Right ventricle myocardium inferior (tissue), 1 donor: Measurements from ENCODE around the gene CDADC1. TPM values are rescaled to one million over a fixed set of nuclear protein-coding genes. Genes with fewer than 3 reads are reported as not detected.

ENCODE experiments used
- ATAC-seq: fragments of 200-7000 bp; cut with Tn5 transposase; one replicate; pipeline ENCODE4 v1.9.1; 2020; ENCODE audit warnings: mild to moderate bottlenecking, moderate library complexity
- DNase-seq: peaks from one replicate; pipeline ENCODE4 v3.0.0; 2021; ENCODE audit errors: missing footprints
- intact Hi-C: fragments of 100-400 bp; cut with DNase I; formaldehyde crosslinking; loops from one replicate; pipeline ENCODE4 v1.11.0; 2022
- total RNA-seq: library from RNA; stranded (reverse); fragmentation: NEBNext Ultra II Directional; extraction: Animal tissue kit (Norgen Biotek cat#: 25700); gene quantifications from one replicate; pipeline ENCODE4 v1.2.1, GENCODE V29; 2021
- donor health status: DM: no; HTN: yes; CAD: no; lungs with severe emphysema.

CDADC1 gene
- total RNA-seq, 1 donor from 2014 or later = 9.3 TPM

DNA sequence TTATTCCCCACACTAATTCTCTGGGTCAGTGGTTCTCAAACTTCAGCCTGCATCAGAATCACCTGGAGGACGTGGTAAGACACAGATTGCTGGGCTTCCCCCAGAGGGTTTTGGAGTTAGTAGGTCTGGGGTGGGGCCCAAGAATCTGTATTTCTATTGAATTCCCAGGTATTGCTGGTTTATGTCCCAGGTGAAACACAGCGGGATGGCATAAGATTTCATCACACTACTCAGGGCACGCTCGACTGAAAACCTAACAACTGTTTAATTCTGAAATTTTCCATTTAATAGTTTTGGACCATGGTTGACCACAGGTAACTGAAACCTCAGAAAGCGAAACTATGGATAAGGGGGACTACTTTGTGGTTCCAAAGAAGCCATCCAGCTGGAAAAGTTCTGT lies 21.1 kb upstream of the CDADC1 start:
- intact Hi-C loops = no loop called here
- ATAC-seq (no peak), DNase-seq (no peak)

DNA sequence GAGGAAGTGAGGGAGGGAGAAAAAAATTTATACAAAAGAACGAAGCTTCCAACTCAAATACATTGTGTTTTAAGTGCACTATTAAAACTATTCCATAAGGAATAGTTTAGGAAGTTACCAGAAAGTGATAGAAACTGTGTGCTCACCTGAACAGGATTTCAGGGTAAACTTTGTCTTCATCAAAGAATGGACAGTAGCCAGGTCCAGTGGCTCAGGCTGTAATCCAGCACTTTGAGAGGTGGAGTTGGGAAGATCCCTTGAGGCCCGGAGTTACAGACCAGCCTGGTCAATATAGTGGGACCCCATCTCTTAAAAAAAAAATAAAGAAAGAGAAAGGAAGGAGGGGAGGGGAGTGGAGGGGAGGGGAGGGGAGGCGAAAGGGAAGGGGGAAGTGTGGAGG lies 13.0 kb upstream of the CDADC1 start:
- no peak for DNase-seq
- no peak for ATAC-seq
- intact Hi-C loops = no loop called here

DNA sequence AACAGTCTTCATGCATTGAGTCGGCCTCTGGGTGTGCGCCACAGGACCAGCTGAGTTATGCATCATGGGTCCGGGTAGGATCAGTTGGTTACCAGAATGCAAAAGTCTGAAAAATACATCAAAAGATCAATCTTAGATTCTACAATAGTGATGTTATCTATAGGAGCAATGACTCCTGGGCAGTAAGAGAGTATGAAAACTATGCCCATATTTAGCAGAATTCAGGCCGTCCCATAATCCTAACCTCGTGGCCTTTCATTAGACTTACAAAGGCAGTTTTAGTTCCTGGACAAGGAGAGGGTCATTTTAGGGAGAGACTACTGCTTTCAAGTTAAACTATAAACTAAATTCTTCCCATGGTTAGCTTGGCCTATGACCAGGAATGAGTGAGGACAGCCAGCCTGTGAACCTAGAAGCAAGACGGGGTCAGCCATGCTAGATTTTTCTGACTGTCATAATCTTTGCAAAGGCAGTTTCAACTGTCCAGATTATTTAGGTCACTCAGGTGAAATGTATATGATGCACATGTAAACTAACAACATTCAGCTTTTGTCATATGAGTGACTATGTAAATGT lies 11.8 kb upstream of the CDADC1 start:
- DNase-seq = no peak
- ATAC-seq = no peak
- intact Hi-C loops = no loop called here

DNA sequence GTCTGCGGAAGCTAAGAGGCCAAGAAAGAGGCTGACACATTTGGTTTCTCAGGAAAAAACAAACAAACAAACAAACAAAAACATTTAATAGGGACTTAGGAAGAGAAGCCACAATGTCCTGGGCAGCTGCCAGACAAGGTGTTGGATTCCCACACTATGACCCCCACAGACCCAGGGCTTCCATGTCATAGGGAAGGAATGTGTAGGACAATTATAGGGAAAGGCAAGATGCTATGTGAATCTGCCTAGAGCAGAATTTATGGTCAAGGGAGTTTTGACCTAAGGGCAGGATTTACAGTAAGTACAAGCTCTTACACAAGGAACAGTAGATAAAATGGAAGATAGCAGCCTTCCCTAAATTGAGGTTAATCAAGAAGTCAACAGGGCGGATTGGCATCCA lies 9.1 kb upstream of the CDADC1 start:
- no peak for DNase-seq
- intact Hi-C loops = no loop called here
- ATAC-seq = no peak

DNA sequence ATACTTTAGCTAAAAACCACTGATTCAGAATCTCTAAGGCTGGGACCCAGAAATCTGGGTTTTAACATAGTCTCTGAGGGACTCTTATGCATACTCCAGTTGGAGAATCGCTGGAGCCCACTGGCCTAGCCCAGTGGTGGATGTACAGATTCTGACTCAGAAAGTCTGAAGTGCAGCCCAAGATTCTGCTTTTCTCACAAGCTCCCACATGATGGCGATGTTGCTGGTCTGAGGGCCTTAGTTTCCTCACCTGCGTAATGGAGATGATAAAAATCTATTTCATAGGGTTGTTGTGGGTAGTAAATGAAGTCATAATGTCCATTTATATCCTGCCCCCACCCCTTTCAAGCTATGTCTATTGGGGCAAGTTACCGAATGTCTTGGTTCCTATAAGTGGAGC lies 7.7 kb upstream of the CDADC1 start:
- intact Hi-C loops = no loop called here
- no peak for DNase-seq
- no peak for ATAC-seq

DNA sequence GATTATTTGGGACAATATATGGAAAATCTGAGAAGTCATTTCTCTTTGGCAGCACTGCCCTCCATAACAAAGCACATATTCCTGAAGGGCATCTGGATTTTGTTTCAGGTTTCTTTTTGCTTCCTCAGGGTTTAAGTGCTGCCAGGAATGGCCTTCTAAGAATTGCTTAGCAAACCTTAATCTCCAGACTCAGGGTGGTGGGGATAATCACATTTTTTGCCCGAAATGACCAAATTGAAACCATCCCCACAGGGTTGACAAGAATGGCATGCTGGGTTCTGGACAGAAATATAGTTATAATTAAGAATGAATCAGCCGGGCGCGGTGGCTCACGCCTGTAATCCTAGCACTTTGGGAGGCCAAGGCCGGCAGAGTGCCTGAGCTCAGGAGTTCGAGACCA lies 6.4 kb upstream of the CDADC1 start:
- no peak for ATAC-seq
- DNase-seq = no peak
- intact Hi-C loops = no loop called here

DNA sequence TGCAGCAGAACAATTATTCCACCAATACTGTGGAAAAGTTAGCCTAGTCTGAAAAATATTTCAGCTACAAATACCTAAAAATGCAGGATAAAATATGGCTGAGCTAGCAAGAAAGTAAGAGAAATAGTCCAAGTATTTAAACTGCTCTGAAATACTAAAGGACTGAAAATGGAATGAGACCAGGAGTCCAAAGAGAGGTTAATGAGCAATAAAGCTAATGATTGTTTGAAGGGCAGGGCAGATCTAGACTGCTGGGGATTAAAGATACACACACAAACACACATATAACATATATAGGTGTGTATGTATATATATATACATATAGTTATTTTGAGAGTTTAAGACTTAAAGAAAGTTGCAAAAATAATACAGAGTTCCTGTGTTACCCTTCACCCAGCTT lies 2.6 kb upstream of the CDADC1 start:
- no peak for DNase-seq
- no peak for ATAC-seq
- intact Hi-C loops = no loop called here

DNA sequence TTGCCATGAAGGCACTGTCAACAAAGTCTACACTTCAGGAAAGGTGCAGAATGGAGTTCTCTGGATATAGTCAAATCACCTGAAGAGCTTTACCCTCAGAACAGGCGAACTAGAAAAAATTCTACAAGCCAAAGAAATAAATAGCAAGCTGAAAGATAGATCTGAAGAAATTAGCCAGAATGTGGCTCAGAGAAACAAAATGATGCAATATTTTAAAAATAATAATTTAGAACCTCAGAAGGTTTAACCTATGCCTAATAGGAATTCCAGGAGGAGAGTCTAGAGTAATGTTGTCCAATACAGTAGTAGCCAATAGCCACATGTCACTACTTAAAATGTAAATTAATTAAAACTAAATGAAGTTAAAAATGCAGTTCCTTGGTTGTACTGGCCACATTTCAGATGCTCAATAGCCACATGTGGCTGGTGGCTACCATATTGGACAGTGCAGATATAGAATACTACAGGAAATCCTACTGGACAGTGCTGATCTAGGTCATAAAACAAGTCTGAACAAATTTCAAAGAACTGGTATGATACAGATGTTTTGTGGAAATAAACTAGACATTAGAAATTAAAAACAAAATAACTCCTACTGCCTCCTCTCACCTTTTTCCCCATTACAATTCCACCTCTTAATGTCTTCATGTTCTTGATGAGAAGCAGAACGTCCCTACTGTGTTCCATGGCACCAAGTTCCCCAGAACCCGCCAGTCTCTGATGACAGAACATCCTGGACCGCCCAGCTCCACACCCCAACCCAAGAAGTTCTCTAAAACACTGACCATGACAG lies 679 bp upstream of the CDADC1 start:
- ATAC-seq (peak; percentile 74), DNase-seq (no peak)
- intact Hi-C loops = no loop called here

DNA sequence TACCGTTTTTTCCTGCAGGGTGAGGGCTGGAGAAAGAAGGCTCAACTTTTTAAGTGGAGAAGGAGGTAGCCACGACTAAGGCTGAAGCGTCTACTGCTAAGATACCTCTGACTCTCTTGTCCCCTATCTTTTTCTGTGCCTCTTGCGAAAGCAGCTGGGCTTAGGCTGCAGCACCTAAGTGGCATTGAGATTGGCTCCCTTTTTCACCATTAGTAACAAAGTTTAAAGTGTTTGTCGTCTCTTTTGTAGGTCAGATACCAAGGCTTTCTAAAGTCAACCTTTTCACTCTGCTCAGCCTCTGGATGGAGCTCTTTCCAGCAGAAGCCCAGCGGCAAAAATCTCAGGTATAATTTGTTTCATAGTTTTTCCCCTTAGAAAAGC lies 887 bp downstream of the CDADC1 start:
- DNase-seq = no peak
- intact Hi-C loops = no loop called here
- ATAC-seq = peak; percentile 10

DNA sequence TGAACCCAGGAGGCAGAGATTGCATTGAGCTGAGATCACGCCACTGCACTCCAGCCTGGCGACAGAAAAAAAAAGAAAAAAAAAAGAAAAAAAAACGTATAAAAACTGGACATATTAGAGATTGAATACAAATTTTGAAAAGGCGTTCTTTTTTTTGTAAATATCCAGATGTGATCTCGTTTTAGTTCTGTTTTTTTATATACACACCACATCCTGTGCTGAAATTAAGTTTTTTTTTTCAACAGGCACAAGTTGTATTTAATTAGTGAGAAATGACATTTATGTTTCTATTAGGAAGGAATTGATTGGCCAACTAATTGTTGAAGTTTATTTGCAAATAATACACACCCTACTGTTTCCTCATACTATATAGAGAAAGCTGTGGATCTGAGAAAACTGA lies 3.6 kb downstream of the CDADC1 start:
- intact Hi-C loops = no loop called here
- DNase-seq (no peak), ATAC-seq (no peak)

DNA sequence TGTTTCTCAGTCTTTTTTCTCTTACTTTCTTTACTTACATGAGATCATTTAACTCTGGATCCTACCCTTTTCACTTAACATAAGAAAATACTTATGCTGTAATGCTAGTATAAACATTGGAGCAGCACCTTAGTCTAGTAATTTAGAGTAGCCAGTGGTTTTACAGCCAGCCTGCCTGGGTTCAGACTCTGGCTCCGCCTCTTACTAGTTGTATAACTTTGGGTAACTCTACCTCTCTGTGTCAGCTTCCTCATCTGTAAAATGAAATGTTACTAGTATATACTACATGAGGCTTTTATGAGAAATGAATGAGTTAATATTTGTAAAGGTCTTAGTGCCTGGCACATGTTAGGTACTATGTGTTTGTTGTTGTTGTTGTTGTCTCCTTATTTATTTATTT lies 5.6 kb downstream of the CDADC1 start:
- intact Hi-C loops = no loop called here
- DNase-seq (no peak), ATAC-seq (no peak)

DNA sequence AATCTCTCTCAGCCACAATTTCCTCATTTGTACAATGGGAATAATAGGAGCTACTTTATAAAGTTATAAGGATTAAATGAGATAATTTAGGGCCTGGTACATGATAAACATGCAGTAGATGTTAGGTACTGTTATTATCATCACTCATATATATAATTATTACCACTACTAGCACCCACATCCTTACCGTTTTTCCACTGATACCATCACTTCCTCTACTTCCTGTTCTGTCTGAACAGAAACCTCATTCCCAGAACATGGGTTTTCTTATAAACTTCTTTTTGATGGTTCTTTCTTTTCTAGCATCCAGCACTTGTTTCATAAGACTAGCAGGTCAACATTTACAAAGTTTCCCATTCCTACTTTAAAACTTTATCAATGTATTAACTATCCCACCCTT lies 6.3 kb downstream of the CDADC1 start:
- no peak for ATAC-seq

DNA sequence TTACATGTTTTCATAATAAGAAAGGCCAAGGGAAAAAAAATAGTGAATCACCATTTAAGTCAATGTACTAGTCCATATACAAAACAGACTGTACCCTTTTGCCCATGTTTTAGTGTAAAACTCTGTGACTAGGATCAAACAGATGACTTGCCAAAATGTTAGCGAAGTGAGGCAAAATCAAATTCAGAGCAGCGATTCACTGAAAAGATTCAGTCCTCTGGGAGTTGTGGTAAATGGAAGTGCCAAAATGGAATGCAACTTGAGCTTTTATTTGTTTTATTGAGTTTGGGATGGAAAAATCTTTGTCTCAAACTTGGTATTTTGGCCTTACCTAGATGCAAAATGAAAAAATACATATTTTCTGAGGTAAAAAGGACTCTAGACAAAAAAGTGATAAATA lies 9.1 kb downstream of the CDADC1 start:
- intact Hi-C loops = no loop called here
- no peak for ATAC-seq

More for the DNA sequence above, 6.3 kb downstream of the CDADC1 start:
- intact Hi-C loops = no loop called here
- no peak for DNase-seq

DNA sequence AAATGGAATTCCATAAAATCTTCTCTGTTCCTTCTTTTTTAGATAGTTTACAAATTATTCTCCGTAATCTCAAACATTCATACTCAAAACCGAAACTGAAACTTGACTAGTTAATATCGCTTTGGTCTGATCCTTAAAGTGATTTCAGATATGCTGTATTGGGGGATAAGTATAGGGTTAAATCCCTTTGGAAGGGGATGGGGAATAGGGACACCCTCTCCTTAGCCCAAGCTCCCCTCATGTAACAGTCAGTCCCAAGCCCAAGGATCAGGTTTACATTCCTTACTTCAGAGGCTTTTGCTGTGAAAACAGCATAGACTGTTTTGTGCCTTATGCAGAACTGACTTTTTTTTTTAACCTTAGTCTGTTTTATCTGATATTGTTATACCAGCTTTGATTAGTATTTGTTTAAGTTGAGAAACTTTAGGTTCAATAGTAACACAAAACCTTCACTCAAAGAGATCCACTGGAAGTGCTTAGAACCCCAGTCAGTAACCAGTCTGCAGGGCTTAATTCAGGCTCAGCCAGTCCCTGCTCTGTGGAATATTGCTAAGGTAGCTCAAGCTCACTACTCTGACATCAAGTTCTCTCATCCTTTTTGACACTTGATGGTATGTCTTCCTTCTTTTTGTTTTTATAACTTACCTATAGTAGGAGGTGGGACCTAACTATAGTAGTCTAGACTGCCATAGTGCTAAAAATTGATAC lies 10.5 kb downstream of the CDADC1 start:
- intact Hi-C loops = no loop called here
- ATAC-seq (no peak), DNase-seq (no peak)

More for the DNA sequence above, 9.1 kb downstream of the CDADC1 start:
- DNase-seq = no peak

DNA sequence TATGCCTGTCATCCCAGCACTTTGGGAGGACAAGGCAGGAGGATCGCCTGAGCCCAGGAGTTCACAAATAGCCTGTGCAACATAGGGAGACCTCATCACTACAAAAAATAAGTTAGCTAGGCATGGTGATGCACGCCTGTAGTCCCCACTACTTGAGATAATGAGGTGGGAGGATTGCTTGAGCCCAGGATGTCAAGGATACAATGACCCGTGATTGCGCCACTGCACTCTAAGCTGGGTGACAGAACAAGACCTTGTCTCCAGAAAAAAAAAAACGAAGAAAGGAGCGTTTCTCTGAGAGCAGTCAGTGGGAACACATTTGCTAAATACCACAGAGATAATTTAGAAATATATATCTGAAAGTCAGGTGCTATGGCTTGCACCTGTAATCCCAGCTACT lies 11.9 kb downstream of the CDADC1 start:
- ATAC-seq (no peak), DNase-seq (no peak)
- intact Hi-C loops = no loop called here

DNA sequence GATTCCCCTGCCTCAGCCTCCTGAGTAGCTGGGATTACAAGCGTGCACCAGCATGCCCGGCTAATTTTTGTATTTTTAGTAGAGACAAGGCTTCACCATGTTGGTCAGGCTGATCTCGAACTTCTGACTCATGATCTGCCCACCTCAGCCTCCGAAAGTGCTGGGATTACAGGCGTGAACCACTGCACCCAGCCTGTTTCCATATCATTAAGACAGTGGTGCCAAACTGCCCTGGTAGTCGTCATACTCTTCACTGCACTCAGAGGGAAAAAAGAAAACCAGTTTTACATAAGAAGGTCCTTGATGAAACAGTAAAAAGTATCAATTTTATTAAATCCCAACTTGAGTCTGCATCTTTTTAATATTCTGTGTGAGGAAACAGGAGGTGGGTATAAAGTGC lies 14.9 kb downstream of the CDADC1 start:
- intact Hi-C loops = no loop called here
- DNase-seq = no peak
- ATAC-seq = no peak

DNA sequence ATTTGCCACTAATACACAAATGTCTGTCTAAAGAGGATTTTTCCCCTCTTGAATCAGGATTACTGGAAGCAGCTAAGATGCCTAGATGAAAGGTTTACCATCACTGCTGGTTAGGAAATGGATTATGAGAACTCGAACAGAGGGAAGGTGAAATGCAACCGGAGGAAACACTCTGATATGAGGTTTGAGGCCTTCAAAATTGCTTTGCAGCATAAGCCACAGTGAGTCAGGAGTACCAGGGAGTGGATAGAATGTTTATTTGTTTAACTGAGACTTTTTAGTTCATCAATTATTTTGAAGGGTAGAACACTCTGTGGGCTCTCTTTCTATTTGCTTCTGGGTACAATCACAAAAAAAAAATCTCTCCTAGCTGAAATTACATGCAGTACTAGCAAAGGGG lies 18.1 kb downstream of the CDADC1 start:
- intact Hi-C loops = no loop called here
- ATAC-seq = no peak
- DNase-seq = no peak

DNA sequence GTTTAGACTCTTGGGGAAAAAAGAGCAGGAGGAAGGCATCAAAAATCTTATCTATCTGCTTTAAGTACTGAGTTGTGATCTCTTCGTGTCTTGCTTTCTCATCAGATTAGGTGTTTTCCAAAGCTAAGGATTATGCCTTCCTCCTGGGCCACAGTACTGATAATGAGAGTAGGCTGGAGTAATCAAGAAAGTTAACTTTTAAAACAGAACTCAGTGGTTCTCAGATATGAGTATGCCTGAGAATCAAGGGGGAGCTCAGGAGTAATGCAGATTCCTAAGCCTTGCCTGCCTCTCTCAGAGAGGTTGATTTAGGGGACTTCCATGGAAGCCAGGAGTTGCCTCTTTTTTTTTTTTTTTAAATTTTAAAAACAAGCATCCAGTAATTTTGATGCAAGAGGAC lies 23.5 kb downstream of the CDADC1 start:
- ATAC-seq (no peak), DNase-seq (no peak)
- intact Hi-C loops = no loop called here

DNA sequence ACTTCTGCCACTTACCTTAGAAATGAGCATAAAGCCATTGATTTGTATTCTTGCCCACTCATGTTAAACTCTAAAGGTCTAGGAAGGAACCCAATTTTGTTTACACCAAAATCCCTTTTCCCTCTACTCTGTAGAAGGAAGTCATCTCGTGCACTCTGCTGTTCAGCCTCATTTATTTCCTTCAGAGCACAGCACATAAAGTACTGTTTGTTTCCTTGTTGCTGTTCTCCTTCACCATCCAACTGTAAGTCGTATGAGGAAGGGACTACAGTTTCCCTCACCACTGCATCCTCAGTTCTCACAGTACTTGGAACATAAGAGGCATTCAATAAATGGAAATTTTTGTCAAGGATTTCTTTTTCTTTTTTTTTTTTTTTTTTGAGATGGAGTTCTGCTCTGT lies 24.6 kb downstream of the CDADC1 start:
- DNase-seq = no peak
- ATAC-seq = no peak
- intact Hi-C loops = no loop called here

DNA sequence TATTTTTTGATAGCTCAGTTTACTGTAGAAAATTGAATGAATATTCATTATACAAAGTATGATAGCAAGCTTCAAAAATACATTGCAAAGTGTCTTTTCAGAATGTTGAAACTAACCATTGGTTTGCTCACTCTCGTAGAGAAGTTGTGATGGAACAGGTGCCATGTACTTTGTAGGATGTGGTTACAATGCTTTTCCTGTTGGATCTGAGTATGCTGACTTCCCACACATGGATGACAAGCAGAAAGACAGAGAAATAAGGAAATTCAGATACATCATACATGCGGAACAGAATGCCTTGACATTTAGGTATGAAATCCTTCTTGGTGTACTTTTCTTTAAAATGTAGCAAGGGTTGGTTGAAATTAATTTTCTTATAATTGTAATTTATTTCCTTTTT lies 30.5 kb downstream of the CDADC1 start:
- intact Hi-C loops = no loop called here
- ATAC-seq = no peak
- DNase-seq = no peak
